Adrenal gland (tissue), 12 donors: ENCODE data around the gene FOXRED2. TPM values are rescaled to one million over a fixed set of nuclear protein-coding genes. Genes with fewer than 3 reads are reported as not detected.
A peak's percentile ranks its signal among the peaks of the same experiment; 100 is the strongest.

Experiments
- DNase-seq, 7 donors: peaks; one replicate each; pipeline ENCODE4 v3.0.0-alpha.2; 2019 to 2020
- H3K27ac ChIP-seq, 5 donors: fragments of 200-600 bp; sonication (generic) in 4 of 5; 1 replicate in 3 of 5; 2 replicates in 2 of 5; pipeline versions ENCODE4 v1.5.1 to v1.8.0; 2016 to 2020; ENCODE audit warnings: mild to moderate bottlenecking in 1 of 5
- H3K27me3 ChIP-seq: fragments of 200-600 bp; 2 replicates; pipeline ENCODE4 v1.8.0; 2021
- H3K36me3 ChIP-seq, 2 donors: fragments of 200-600 bp; replicated peaks in 1 of 2; 1 replicate in 1 of 2; 2 replicates in 1 of 2; pipeline versions ENCODE4 v1.5.1 to v1.8.0; 2018 to 2022
- H3K4me1 ChIP-seq, 2 donors: fragments of 200-600 bp; replicated peaks in 1 of 2; 1 replicate in 1 of 2; 2 replicates in 1 of 2; pipeline versions ENCODE4 v1.5.1 to v1.8.0; 2018 to 2021
- H3K4me3 ChIP-seq, 4 donors: fragments of 200-600 bp; sonication (generic) in 3 of 4; one replicate each; pipeline ENCODE4 v1.5.1; 2016 to 2018
- H3K9me3 ChIP-seq, 3 donors: fragments of 200-600 bp; sonication (generic) in 1 of 3; replicated peaks in 1 of 3; 1 replicate in 2 of 3; 2 replicates in 1 of 3; pipeline versions ENCODE4 v1.5.1 to v1.8.0; 2016 to 2021
- POLR2A ChIP-seq, 2 donors: fragments of 450-650 bp; IDR thresholded peaks; one replicate each; pipeline ENCODE4 v1.6.1; 2017; ENCODE audit warnings: antibody characterized with exemption in 2 of 2, mild to moderate bottlenecking in 2 of 2, moderate library complexity in 1 of 2
- WGBS, 4 donors: extraction: QIAGEN DNeasy Blood & Tissue Kit in 2 of 4; methylation state at CpG; one replicate each; pipeline versions ENCODE4 v1.1.5 to v1.1.7; 2013 to 2017; 5-methylcytosine and 5-hydroxymethylcytosine counted together
- intact Hi-C, 2 donors: fragments of 100-400 bp; cut with DNase I; formaldehyde crosslinking; loops; one replicate each; pipeline versions ENCODE4 v1.14.1 to v1.15.0; 2022 to 2023
- polyA plus RNA-seq, 3 donors: library from polyadenylated mRNA; stranded (reverse); fragments of 200-250 nt in 2 of 3; fragments of 350-450 nt in 1 of 3; fragmentation: Illumina TruSeq in 1 of 3; extraction: RNeasy Lipid Tissue Mini Kit (QIAGEN cat#74804) in 1 of 3; gene quantifications; one replicate each; pipeline ENCODE4 v1.2.3, GENCODE V29; 2013 to 2014
- total RNA-seq, 9 donors: library from RNA; depleted of rRNA in 4 of 9; stranded (reverse); fragments of >200 nt in 4 of 9; fragments of 120-200 nt in 1 of 9; fragmentation: NEBNext Ultra II Directional in 1 of 9; extraction: Animal tissue kit (Norgen Biotek cat#: 25700) in 1 of 9; gene quantifications; one replicate each; pipeline versions ENCODE4 v1.1.0 to v1.2.4, GENCODE V29; 2013 to 2023
- TF ChIP-seq, protein P1 (sequence below), 6 experiments: fragments of 450-650 bp in 4 of 6; fragments of 200-600 bp in 2 of 6; sonication (generic) in 1 of 6; IDR thresholded peaks; 1 replicate in 5 of 6; 2 replicates in 1 of 6; pipeline versions ENCODE4 v1.5.1 to v1.8.0; 2016 to 2021; ENCODE audit warnings: antibody characterized with exemption in 6 of 6, mild to moderate bottlenecking in 2 of 6, moderate library complexity in 1 of 6
- donor health status: healthy with polysubstance abuse.
- donor health status: Bipolar disorder and iron deficiency.
- donor health status: DM: yes; HTN: yes; CAD: no.
- donor health status: DM: no; HTN: no; CAD: no.
- donor health status: DM: no; HTN: no; CAD: no.
- donor health status: DM: yes; HTN: yes; CAD: no.

Gene FOXRED2
- total and polyA plus RNA-seq, 12 donors: 5.5 to 37.6 (median 22.9) TPM

DNA sequence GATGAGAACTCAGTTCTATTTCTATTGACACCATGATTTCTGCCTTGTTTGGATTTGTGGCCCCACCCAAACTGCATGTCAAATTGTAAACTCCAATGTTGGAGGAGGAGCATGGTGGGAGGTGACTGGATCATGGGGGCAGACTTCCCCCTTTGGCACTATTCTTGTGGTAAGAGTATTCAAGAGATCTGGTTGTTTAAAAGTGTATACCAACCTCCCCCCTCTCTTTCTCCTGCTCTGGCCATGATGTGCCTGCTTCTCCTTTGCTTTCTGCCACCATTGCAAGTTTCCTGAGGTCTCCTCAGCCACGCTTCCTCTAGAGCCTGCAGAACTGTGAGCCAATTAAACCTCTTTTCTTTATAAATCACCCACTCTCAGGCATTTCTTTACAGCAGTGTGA, 7.9 kb upstream of the FOXRED2 start:
- Histone ChIP-seq H3K27ac (no peak overlapping the region), H3K36me3 (peaks cover 0 to 95% of the 10 kb centered on the region in 2 donors), H3K9me3 (no peaks in the 10 kb centered on the region), H3K4me1 (no peaks in the 10 kb centered on the region), H3K4me3 (no peak overlapping the region), H3K27me3 (no peaks in the 10 kb centered on the region)
- no peak for DNase-seq
- WGBS, 4 donors: 86 to 100% (median 95%) methylated on average over 1 of the region's 1 CpG
- TF ChIP-seq, protein P1, sequence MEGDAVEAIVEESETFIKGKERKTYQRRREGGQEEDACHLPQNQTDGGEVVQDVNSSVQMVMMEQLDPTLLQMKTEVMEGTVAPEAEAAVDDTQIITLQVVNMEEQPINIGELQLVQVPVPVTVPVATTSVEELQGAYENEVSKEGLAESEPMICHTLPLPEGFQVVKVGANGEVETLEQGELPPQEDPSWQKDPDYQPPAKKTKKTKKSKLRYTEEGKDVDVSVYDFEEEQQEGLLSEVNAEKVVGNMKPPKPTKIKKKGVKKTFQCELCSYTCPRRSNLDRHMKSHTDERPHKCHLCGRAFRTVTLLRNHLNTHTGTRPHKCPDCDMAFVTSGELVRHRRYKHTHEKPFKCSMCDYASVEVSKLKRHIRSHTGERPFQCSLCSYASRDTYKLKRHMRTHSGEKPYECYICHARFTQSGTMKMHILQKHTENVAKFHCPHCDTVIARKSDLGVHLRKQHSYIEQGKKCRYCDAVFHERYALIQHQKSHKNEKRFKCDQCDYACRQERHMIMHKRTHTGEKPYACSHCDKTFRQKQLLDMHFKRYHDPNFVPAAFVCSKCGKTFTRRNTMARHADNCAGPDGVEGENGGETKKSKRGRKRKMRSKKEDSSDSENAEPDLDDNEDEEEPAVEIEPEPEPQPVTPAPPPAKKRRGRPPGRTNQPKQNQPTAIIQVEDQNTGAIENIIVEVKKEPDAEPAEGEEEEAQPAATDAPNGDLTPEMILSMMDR (IDR thresholded peaks at IDR 0.05): no peak
- no peak for TF ChIP-seq POLR2A (IDR thresholded peaks at IDR 0.05)
- intact Hi-C loops: no loop called here

DNA sequence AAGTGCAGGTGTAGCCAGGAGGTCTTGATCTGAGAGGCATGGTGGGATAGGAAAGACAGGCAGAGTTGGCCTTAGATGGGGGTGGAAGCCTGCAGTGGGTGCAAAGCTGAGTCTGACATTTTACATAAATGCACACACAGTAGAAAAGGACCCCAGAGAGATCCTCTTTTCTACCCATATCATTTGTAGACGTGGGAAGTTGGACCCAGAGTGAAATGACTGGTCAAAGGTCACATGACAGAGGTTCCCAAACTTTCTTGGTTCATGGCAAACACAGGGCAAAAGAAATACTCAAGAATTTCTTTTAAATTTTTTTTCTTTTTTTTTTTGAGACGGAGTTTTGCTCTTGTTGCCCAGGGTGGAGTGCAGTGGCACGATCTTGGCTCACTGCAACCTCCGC, 6.2 kb upstream of the FOXRED2 start:
- WGBS, 4 donors: 74 to 86% (median 78%) methylated on average over 4 of the region's 4 CpGs
- Histone ChIP-seq H3K27ac (no peak overlapping the region), H3K4me1 (no peaks in the 10 kb centered on the region), H3K36me3 (peaks cover 0 to 77% of the 10 kb centered on the region in 2 donors), H3K27me3 (no peaks in the 10 kb centered on the region), H3K9me3 (no peaks in the 10 kb centered on the region), H3K4me3 (no peak overlapping the region)
- no peak for DNase-seq
- no peak for TF ChIP-seq POLR2A (IDR thresholded peaks at IDR 0.05)
- TF ChIP-seq, protein P1 (IDR thresholded peaks at IDR 0.05): no peak
- intact Hi-C loops: no loop called here

DNA sequence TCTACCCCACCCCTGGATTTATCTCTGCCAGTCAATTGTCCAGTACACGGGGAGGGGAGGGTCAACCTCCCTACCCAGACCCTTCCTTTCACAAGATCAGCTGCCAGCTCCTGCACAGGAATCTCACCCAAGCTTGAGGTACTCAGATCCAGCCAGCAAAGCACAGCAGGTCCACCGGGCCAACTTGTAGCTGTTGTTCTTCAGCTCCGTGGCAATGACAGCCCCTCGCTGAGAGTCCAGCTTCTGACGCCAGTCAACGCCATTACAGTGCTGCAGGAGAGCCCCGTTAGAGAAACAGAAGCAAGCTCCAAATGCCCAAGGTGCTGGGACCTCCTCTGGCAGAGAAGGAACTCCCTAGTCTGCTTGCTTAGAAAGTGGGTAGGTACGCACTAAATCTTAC, 5.5 kb upstream of the FOXRED2 start:
- H3K36me3 ChIP-seq: peaks cover 0 to 71% of the 10 kb centered on the region in 2 donors
- no peaks in the 10 kb centered on the region for H3K9me3 ChIP-seq
- no peak for DNase-seq
- H3K27ac ChIP-seq: no peak overlapping the region
- H3K27me3 ChIP-seq: no peaks in the 10 kb centered on the region
- H3K4me3 ChIP-seq: no peak overlapping the region
- 88 to 95% (median 93%) methylated on average over 8 of the region's 8 CpGs for WGBS, 4 donors
- H3K4me1 ChIP-seq: peaks cover 3 to 6% of the 10 kb centered on the region in 2 donors
- TF ChIP-seq, protein P1 (IDR thresholded peaks at IDR 0.05): no peak
- TF ChIP-seq POLR2A (IDR thresholded peaks at IDR 0.05): no peak
- intact Hi-C loops: no loop called here

DNA sequence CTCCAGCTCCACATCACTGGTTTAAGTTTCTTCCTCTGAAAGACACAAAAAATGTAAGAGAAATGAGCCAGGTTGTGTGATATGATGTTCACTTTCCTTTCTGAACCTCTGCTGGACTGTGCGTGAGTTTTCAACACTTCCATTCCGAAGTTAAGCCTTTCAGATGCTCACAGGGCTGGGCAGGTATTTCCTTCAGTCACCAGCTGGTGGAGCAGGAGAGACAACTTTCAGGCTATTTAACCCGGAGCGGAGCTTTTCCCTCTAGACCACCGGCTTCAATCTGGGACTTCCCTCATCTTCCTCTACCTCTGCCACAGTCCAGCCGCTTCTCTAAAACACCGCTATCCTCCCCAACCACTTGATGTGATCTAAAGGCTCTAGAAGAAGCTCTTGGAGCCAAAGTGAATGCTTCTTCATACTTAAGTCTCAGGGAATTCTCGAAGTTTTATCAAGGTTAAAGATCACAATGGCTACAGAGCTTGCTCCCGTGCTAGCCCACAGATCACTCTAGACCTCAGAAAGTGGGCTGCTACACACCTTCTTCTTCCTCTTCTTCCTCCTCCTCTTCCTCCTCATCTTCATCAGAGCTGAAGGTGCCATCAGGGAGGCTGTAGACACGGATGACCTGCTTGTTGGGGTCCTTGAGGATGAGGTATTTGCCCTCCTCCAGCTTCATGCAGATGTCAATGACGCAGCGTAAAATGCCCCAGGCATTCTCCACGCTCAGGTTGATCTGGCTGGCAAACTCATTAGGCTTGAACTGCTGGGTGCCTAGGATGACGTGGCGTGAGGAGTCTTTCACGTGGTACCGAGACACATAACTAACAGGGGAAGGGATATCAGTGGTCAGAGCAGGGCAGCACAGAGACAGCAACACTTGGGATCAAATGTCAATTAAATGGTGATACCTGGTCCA, 4.4 kb upstream of the FOXRED2 start:
- H3K27ac ChIP-seq: peak overlapping the region in 1 of 5 donors; percentile 31
- DNase-seq: peak in 6 of 7 donors; percentile 37 to 79 (median 56)

More for the DNA sequence above, 4.4 kb upstream of the FOXRED2 start:
- H3K4me1 ChIP-seq: peaks cover 5 to 14% of the 10 kb centered on the region in 2 donors
- 63 to 68% (median 66%) methylated on average over 17 of the region's 17 CpGs for WGBS, 4 donors
- H3K36me3 ChIP-seq: peaks cover 0 to 60% of the 10 kb centered on the region in 2 donors
- H3K27me3 ChIP-seq: no peaks in the 10 kb centered on the region
- H3K4me3 ChIP-seq: no peak overlapping the region
- no peak for TF ChIP-seq POLR2A (IDR thresholded peaks at IDR 0.05)
- TF ChIP-seq, protein P1 (IDR thresholded peaks at IDR 0.05): peak; percentile 46 to 59 (median 52)
- intact Hi-C loops: no loop called here
- H3K9me3 ChIP-seq: no peaks in the 10 kb centered on the region
